ENCODE data around the gene FBP2.
"Not testable (repeated sequence)": the region's sequence is repeated elsewhere in the genome, so short reads cannot be mapped to it uniquely, and the experiment has no call there.

The FBP2 gene

DNA sequence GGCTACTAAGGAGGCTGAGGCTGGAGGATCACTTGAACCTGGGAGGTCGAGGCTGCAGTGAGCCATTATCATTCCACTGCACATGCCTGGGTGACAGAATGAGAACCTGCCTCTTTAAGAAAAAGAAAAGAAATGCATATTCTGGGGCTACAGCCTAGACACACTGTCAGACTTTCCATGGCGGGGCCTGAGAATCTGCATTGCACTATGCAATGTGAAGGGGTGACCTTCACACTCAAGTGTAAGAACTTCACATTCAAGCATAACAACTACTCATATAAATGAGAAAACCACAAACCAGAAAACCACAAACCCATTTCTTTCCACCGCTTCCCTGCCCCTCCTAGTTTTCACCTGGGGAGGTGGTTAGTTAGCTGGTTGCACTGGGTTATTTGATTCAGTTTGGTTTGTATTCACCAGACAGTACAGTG lies 18.0 kb upstream of the FBP2 start:
- no peak for DNase-seq
- in situ Hi-C loops (cut with HindIII; ENCODE audit: low pct_ligation_motif_present, low pct_unique_long_range_greater_than_20kb, low sequenced_read_pairs) = no loop called here

DNA sequence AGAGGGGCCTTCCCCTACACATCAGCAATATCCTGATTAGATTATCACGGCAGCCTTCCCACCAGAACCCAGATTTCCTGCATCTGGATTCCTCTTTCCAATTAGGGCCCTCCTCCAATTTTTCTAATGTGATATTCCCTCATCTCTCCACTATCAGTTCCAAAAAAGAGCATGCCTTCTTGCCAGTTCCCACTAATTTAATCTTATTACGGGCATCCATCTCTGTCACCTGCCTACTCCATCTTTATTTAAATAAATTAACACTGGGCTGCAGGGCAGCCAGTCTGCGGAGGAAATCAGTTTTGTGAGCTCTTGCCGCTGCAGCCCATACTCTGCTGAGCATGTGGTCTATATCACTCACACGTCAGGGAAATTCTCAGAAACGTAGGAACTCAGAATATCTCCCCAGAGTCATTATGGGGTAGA lies 16.6 kb upstream of the FBP2 start:
- no peak for DNase-seq
- in situ Hi-C loops (cut with HindIII; ENCODE audit: low pct_ligation_motif_present, low pct_unique_long_range_greater_than_20kb, low sequenced_read_pairs) = no loop called here

- in situ Hi-C loops (cut with HindIII; ENCODE audit: low pct_ligation_motif_present, low pct_unique_long_range_greater_than_20kb, low sequenced_read_pairs) = no loop called here
- no peak for DNase-seq
Measured at GRCh38 chr9:94607423-94607691, 13.7 kb upstream of the FBP2 start.

DNA sequence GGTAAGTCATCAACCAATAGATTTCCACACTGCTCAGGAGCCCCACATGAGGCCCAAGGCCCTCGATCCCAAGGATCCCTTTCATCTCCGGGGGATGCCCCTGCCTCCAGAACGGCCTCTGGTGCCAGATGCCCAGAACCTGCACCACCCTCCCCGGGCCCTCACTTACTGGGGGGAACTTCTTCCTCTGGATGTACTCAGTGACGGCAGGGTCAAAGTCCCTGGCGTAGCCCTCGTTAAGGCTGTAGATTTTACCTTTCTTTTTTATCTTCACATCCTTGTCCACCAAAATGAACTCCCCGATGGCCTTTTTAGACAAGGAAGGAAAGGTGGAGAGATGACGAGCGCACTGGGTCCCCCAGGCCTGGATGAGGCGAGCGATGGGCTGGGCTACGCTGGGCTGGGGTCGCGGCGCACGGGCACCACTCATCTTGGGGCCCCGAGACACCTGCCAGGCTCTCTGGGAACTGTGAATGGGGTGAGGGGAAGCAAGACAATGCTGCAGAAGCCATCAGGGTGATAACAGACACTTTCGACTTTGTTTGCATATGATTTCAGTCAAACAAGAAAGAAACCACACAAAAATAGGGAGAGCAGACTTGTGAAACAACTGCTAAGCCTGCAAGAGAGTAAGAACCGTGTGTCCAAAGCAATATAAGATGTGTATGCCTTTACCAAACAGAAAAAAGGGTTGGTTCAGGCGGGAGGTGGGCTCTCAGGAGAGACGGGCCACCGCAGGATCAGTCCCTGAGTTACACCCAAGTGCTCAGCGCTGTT lies 13.2 kb upstream of the FBP2 start:
- DNase-seq = no peak
- in situ Hi-C loops (cut with HindIII; ENCODE audit: low pct_ligation_motif_present, low pct_unique_long_range_greater_than_20kb, low sequenced_read_pairs) = no loop called here

- in situ Hi-C loops (cut with HindIII; ENCODE audit: low pct_ligation_motif_present, low pct_unique_long_range_greater_than_20kb, low sequenced_read_pairs) = no loop called here
- DNase-seq = peak; percentile 66
Measured at GRCh38 chr9:94603259-94604160, 9.9 kb upstream of the FBP2 start.

- in situ Hi-C loops (cut with HindIII; ENCODE audit: low pct_ligation_motif_present, low pct_unique_long_range_greater_than_20kb, low sequenced_read_pairs) = no loop called here
- DNase-seq = no peak
Measured at GRCh38 chr9:94602666-94603065, 9.0 kb upstream of the FBP2 start.

- in situ Hi-C loops (cut with HindIII; ENCODE audit: low pct_ligation_motif_present, low pct_unique_long_range_greater_than_20kb, low sequenced_read_pairs) = no loop called here
- no peak for DNase-seq
Measured at GRCh38 chr9:94600715-94601114, 7.1 kb upstream of the FBP2 start.

- no peak for DNase-seq
- in situ Hi-C loops (cut with HindIII; ENCODE audit: low pct_ligation_motif_present, low pct_unique_long_range_greater_than_20kb, low sequenced_read_pairs) = no loop called here
Measured at GRCh38 chr9:94600258-94600657, 6.6 kb upstream of the FBP2 start.

DNA sequence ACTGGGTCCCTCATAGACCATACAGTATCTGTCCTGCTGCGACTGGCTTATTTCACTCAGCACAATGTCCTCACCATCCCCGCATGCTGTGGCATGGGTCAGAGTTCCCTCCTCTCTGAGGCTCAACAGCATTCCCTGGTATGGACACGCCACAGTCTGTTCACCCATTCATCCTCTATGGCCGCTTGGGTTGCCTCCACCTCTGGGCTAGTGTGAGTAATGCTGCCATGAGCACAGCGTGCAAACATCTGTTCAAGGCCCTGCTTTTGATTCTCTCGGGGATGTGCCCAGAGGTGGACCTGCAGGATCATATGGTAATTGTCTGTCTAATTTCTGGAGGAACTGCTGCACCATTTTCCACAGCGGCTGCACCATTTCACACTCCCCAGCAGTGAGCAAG lies 5.5 kb upstream of the FBP2 start:
- in situ Hi-C loops (cut with HindIII; ENCODE audit: low pct_ligation_motif_present, low pct_unique_long_range_greater_than_20kb, low sequenced_read_pairs) = no loop called here
- DNase-seq = no peak

GRCh38 chr9:94592683-94593082 lies 941 bp downstream of the FBP2 start:
- DNase-seq; in situ Hi-C loops (cut with HindIII; ENCODE audit: low pct_ligation_motif_present, low pct_unique_long_range_greater_than_20kb, low sequenced_read_pairs): not testable (repeated sequence)

DNA sequence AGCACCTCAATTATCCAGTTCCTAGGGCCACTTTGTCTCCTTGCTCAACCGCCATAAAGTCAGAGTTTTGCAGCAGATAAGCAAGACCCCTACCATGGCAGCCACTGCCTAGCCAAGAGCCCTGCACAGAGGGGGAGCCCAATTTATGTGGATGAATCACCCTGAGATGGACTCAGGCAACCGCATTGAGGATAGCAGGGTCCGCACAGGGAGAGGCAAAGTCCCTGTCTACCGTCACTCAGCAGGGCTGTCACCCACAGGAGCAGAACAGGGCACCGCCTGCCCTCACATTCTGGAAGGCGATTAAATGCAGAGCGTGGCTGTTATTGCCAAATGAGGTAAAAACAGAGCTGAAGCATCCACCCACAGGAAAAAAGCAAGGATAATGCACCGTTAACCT lies 1.7 kb downstream of the FBP2 start:
- in situ Hi-C loops (cut with HindIII; ENCODE audit: low pct_ligation_motif_present, low pct_unique_long_range_greater_than_20kb, low sequenced_read_pairs) = no loop called here
- no peak for DNase-seq

DNA sequence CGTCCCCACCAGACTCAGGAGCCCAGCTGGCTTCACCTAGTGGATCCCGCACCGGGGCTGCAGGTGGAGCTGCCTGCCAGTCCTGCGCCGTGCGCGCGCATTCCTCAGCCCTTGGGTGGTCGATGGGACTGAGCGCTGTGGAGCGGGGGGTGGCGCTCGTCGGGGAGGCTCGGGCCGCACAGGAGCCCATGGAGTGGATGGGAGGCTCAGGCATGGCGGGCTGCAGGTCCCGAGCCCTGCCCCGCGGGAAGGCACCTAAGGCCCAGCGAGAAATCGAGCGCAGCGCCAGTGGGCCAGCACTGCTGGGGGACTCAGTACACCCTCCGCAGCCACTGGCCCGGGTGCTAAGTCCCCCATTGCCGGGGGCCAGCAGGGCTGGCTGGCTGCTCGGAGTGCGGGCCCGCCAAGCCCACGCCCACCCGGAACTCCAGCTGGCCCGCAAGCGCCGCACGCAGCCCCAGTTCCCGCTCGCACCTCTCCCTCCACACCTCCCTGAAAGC lies 2.5 kb downstream of the FBP2 start:
- in situ Hi-C loops (cut with HindIII; ENCODE audit: low pct_ligation_motif_present, low pct_unique_long_range_greater_than_20kb, low sequenced_read_pairs); DNase-seq: not testable (repeated sequence)

DNA sequence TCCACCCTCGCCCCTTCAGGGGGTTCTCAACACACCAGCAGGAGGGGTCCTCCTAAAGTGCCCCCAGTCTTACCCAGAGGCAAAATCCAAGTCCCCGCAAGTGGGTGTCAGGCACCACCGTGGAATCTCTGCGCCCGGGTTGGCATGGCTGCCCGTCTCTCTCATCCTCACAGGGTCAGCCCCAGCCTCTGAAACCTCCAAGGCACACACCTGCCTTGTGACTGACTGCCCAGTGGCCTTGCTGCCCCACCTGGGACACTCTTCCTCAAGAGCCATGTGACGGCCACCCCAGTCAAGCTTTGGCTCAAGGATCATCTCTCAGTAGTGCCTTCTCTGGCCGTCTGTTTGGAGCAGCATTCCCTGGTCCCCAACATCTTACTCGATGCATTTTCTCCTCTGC lies 4.9 kb downstream of the FBP2 start:
- no peak for DNase-seq
- in situ Hi-C loops (cut with HindIII; ENCODE audit: low pct_ligation_motif_present, low pct_unique_long_range_greater_than_20kb, low sequenced_read_pairs) = no loop called here

GRCh38 chr9:94586814-94587213 lies 6.8 kb downstream of the FBP2 start:
- in situ Hi-C loops (cut with HindIII; ENCODE audit: low pct_ligation_motif_present, low pct_unique_long_range_greater_than_20kb, low sequenced_read_pairs) = no loop called here
- DNase-seq = no peak

DNA sequence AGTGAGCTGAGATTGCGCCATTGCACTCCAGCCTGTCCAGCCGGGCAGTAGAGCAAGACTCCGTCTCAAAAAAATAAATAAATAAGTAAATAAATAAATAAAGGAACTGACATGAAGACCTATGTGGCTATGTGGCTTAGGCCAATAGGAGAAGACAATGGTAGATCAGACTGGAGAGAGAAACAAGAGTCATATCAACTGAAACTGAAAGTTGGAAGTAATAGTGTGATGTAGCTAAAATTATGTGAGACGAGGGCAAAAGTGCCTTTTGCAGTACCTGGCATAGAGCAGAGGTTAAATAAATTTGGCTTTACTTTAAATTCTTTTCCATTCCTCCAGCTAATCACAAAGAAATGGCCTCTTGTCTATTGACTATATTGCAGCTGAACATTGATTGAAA lies 7.3 kb downstream of the FBP2 start:
- no peak for DNase-seq
- in situ Hi-C loops (cut with HindIII; ENCODE audit: low pct_ligation_motif_present, low pct_unique_long_range_greater_than_20kb, low sequenced_read_pairs) = no loop called here

DNA sequence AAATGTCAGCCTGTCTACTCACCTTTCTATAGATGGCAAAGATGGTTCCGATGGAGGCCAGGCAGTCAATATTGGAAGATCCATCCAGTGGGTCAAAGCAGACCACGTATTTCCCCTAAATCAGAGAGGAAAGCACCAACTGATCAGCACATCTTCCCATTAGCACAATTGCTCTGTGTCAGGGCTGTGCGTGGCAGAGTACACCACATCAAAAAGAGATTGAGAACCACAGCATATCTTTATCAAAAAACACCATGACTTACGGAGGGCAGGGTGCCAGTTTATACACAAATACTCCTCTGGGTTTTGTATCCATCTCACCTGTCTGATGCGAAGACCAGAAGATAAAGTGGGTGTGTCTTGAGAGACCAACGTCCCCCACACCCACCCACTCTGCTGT lies 9.1 kb downstream of the FBP2 start:
- DNase-seq = no peak
- in situ Hi-C loops (cut with HindIII; ENCODE audit: low pct_ligation_motif_present, low pct_unique_long_range_greater_than_20kb, low sequenced_read_pairs) = no loop called here

GRCh38 chr9:94581728-94582127 lies 11.9 kb downstream of the FBP2 start:
- in situ Hi-C loops (cut with HindIII; ENCODE audit: low pct_ligation_motif_present, low pct_unique_long_range_greater_than_20kb, low sequenced_read_pairs) = no loop called here
- DNase-seq = no peak

DNA sequence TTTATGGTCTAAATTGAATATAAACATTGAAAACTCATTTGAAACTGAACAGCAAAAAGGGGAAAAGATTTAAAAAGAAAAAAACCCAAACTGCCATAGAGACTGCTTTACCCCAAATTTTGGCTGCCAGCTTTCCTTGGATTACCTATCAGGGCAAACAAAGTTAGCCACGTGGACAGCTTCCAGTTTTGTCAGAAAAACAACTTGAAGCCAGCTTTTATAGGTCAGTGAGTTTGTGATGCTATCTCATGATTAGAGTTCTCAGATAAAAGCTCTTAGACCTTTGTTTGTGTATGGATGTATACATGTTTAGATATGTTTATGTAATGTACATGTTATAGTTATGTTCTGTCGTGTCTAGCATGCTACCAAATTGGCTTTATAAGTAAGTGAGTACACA lies 16.1 kb downstream of the FBP2 start:
- in situ Hi-C loops (cut with HindIII; ENCODE audit: low pct_ligation_motif_present, low pct_unique_long_range_greater_than_20kb, low sequenced_read_pairs) = no loop called here
- no peak for DNase-seq

DNA sequence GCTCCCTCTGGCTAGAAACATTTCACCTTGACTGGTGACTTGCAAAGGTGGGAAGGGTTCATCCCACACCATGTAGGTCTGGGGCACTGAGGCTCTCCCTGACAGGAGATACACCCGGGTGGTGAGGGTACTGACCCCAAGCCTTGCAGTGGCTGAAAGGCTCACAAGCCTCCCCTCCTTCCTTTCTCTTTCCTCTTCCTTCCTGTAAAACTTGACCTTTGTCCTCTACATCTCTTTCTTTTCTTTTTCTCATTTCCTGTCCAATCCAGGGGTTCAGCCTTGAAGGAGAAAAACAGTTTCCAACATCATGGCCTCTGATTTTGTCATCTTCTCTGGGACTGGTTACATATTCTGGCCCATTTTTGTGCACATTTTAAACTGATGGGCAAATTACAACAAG lies 16.6 kb downstream of the FBP2 start:
- in situ Hi-C loops (cut with HindIII; ENCODE audit: low pct_ligation_motif_present, low pct_unique_long_range_greater_than_20kb, low sequenced_read_pairs) = no loop called here
- no peak for DNase-seq

GRCh38 chr9:94576131-94576530 lies 17.5 kb downstream of the FBP2 start:
- in situ Hi-C loops (cut with HindIII; ENCODE audit: low pct_ligation_motif_present, low pct_unique_long_range_greater_than_20kb, low sequenced_read_pairs) = no loop called here
- DNase-seq = no peak
